GM23338 (cell line): ENCODE data around the gene SH3GL2. TPM values are rescaled to one million over a fixed set of nuclear protein-coding genes. Genes with fewer than 3 reads are reported as not detected.

Source experiments
- ATAC-seq: fragments of 200-7000 bp; cut with Tn5 transposase; 3 replicates; pipeline ENCODE4 v1.9.1; 2020
- DNase-seq: peaks from one replicate; pipeline ENCODE4 v3.0.0-alpha.2; 2015; ENCODE audit warnings: low spot score
- H2AFZ ChIP-seq: fragments of 200-600 bp; sonication (generic); 2 replicates; pipeline ENCODE4 v1.8.0; 2016; ENCODE audit warnings: antibody characterized with exemption, mild to moderate bottlenecking, moderate library complexity
- H3F3A ChIP-seq: fragments of 200-600 bp; sonication (generic); replicated peaks from 2 replicates; pipeline ENCODE4 v1.8.0; 2017; ENCODE audit warnings: antibody characterized with exemption, mixed run types, low read depth
- H3K27ac ChIP-seq: fragments of 200-600 bp; sonication (generic); 2 replicates; pipeline ENCODE4 v1.6.1; 2016; ENCODE audit warnings: low read depth
- H3K27me3 ChIP-seq: fragments of 200-600 bp; sonication (generic); 2 replicates; pipeline ENCODE4 v1.8.0; 2016; ENCODE audit warnings: mild to moderate bottlenecking, mixed run types, moderate library complexity; ENCODE audit not compliant: insufficient read depth
- H3K36me3 ChIP-seq: fragments of 200-600 bp; sonication (generic); 2 replicates; pipeline ENCODE4 v1.8.0; 2016; ENCODE audit warnings: mild to moderate bottlenecking; ENCODE audit not compliant: insufficient read depth
- H3K4me1 ChIP-seq: fragments of 200-600 bp; sonication (generic); 2 replicates; pipeline ENCODE4 v1.8.0; 2016; ENCODE audit warnings: mild to moderate bottlenecking, moderate library complexity; ENCODE audit not compliant: insufficient read depth
- H3K4me2 ChIP-seq: fragments of 200-600 bp; sonication (generic); 2 replicates; pipeline ENCODE4 v1.7.1; 2017; ENCODE audit warnings: mixed run types
- H3K4me3 ChIP-seq: fragments of 200-600 bp; sonication (generic); 2 replicates; pipeline ENCODE4 v1.6.1; 2016; ENCODE audit warnings: mixed run types
- H3K79me2 ChIP-seq: fragments of 200-600 bp; sonication (generic); replicated peaks from 2 replicates; pipeline ENCODE4 v1.8.0; 2017; ENCODE audit warnings: mild to moderate bottlenecking; ENCODE audit not compliant: insufficient read depth
- H3K9me2 ChIP-seq: fragments of 200-600 bp; sonication (generic); 2 replicates; pipeline ENCODE4 v1.8.0; 2017; ENCODE audit not compliant: insufficient read depth
- H4K20me1 ChIP-seq: fragments of 200-600 bp; sonication (generic); replicated peaks from 2 replicates; pipeline ENCODE4 v1.8.0; 2017; ENCODE audit warnings: mild to moderate bottlenecking; ENCODE audit not compliant: insufficient read depth
- H3K27ac Mint-ChIP-seq: 2 replicates; pipeline ENCODE4 v1.8.0; 2020; ENCODE audit warnings: inconsistent platforms, mild to moderate bottlenecking, moderate library complexity, mixed read lengths
- H3K27me3 Mint-ChIP-seq: 3 replicates; pipeline ENCODE4 v1.8.0; 2022; ENCODE audit warnings: low read depth, mild to moderate bottlenecking, moderate library complexity, mixed read lengths, inconsistent platforms; ENCODE audit not compliant: insufficient read depth, poor library complexity
- H3K36me3 Mint-ChIP-seq: 3 replicates; pipeline ENCODE4 v1.8.0; 2021; ENCODE audit warnings: low read depth, mild to moderate bottlenecking, inconsistent platforms, moderate library complexity, mixed read lengths
- H3K4me1 Mint-ChIP-seq: 3 replicates; pipeline ENCODE4 v1.8.0; 2020; ENCODE audit warnings: mild to moderate bottlenecking, inconsistent platforms, mixed read lengths
- H3K4me3 Mint-ChIP-seq: 3 replicates; pipeline ENCODE4 v1.8.0; 2021; ENCODE audit warnings: moderate library complexity, mild to moderate bottlenecking, inconsistent platforms, mixed read lengths
- H3K9me3 Mint-ChIP-seq: 3 replicates; pipeline ENCODE4 v1.8.0; 2020; ENCODE audit warnings: moderate library complexity, mild to moderate bottlenecking, inconsistent platforms, mixed read lengths
- CREB1 ChIP-seq: fragments of 250-450 bp; sonication (Bioruptor Pico); IDR thresholded peaks from 2 replicates; pipeline ENCODE4 v1.5.0; 2020; ENCODE audit warnings: low read depth, mild to moderate bottlenecking, moderate library complexity
- EZH2 ChIP-seq: fragments of 200-600 bp; sonication (generic); IDR thresholded peaks from one replicate; pipeline ENCODE4 v1.8.0; 2017; ENCODE audit warnings: antibody characterized with exemption, mild to moderate bottlenecking, low read depth; ENCODE audit not compliant: unreplicated experiment
- EZH2phosphoT487 ChIP-seq: fragments of 200-600 bp; sonication (generic); IDR thresholded peaks from one replicate; pipeline ENCODE4 v1.8.1; 2018; ENCODE audit warnings: antibody characterized with exemption; ENCODE audit not compliant: unreplicated experiment
- JUNB ChIP-seq: IDR thresholded peaks from one replicate; pipeline ENCODE4 v1.6.1; 2016; ENCODE audit warnings: antibody characterized with exemption; ENCODE audit not compliant: unreplicated experiment
- NANOG ChIP-seq: IDR thresholded peaks from 2 replicates; pipeline ENCODE4 v1.6.1; 2016; ENCODE audit warnings: antibody characterized with exemption, borderline replicate concordance
- POLR2AphosphoS5 ChIP-seq: IDR thresholded peaks from 2 replicates; pipeline ENCODE4 v1.6.1; 2016; ENCODE audit warnings: antibody characterized with exemption, low read depth
- STAT1 ChIP-seq: IDR thresholded peaks from one replicate; pipeline ENCODE4 v1.6.1; 2016; ENCODE audit warnings: antibody characterized with exemption; ENCODE audit not compliant: unreplicated experiment
- ZNF114 ChIP-seq: fragments of 250-450 bp; sonication (Bioruptor Pico); IDR thresholded peaks from 2 replicates; pipeline ENCODE4 v1.5.0; 2020; ENCODE audit warnings: mild to moderate bottlenecking, moderate library complexity
- ZNF331 ChIP-seq: fragments of 250-450 bp; sonication (Bioruptor Pico); IDR thresholded peaks from 2 replicates; pipeline ENCODE4 v1.5.0; 2020; ENCODE audit warnings: low read depth, mild to moderate bottlenecking, moderate library complexity
- polyA plus RNA-seq: library from polyadenylated mRNA; unstranded; fragments of >200 nt; fragmentation: Nextera tagmentation; extraction: Ambion mirVana; gene quantifications from 2 replicates; pipeline ENCODE4 v1.2.1, GENCODE V29; 2016
- total RNA-seq: library from RNA; depleted of rRNA; stranded (reverse); fragments of >200 nt; shearing (Covaris generic); gene quantifications from 2 replicates; pipeline ENCODE4 v1.2.3, GENCODE V29; 2014
- TF ChIP-seq, protein P1 (sequence below), 2 experiments: fragments of 200-600 bp in 1 of 2; sonication (generic) in 1 of 2; conservative IDR thresholded peaks; 2 replicates each; pipeline versions ENCODE4 v1.5.1 to v1.6.1; 2016 to 2017; ENCODE audit warnings: antibody characterized with exemption in 2 of 2, low read depth in 2 of 2, mild to moderate bottlenecking in 2 of 2, moderate library complexity in 1 of 2
- TF ChIP-seq, protein P2 (sequence below): fragments of 250-450 bp; sonication (Bioruptor Pico); IDR thresholded peaks from 2 replicates; pipeline ENCODE4 v1.5.0; 2020; ENCODE audit warnings: mild to moderate bottlenecking, moderate library complexity
- TF ChIP-seq, protein P3 (sequence below): IDR thresholded peaks from 2 replicates; pipeline ENCODE4 v1.6.1; 2016; ENCODE audit warnings: antibody characterized with exemption
- TF ChIP-seq, protein P4 (sequence below): IDR thresholded peaks from one replicate; pipeline ENCODE4 v1.6.1; 2018; ENCODE audit warnings: antibody characterized with exemption; ENCODE audit not compliant: unreplicated experiment

The SH3GL2 gene
- total and polyA plus RNA-seq, 2 experiments from 2014 or later: 5.9 to 8.6 TPM

DNA sequence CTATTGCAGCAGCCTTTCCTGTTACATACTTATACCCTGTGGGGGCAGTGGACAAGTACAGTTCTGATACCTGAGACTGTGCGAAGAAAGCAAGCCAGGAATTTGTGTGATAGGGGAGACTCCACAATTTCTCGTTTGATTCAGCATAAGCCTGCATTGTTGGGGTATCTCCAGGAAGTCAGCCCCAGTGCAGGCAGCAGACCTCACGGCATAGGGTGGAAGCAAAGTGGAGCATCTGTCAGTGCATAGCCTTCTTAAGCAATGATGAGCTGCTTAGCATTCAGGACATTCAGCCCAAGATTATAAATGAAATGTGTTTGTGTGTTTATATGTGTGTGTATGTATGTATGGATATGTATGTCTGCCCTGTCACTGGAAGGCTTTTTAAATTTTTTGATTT is 157.0 kb downstream of the SH3GL2 start:
- ATAC-seq (no peak), DNase-seq (no peak)
- Histone ChIP-seq H3K36me3 (no peaks in the 10 kb centered on the region), H3K4me1 (no peaks in the 10 kb centered on the region), H3K27ac (no peak overlapping the region), H3K27me3 (no peaks in the 10 kb centered on the region), H3K9me2 (no peaks in the 10 kb centered on the region), H2AFZ (no peak overlapping the region), H3K4me3 (no peak overlapping the region), H4K20me1 (no peaks in the 10 kb centered on the region), H3K79me2 (no peaks in the 10 kb centered on the region), H3F3A (no peaks in the 10 kb centered on the region), H3K4me2 (no peak overlapping the region)
- Mint-ChIP-seq H3K4me3 (no peak overlapping the region), H3K4me1 (peaks cover 3% of the 10 kb centered on the region; the same call in 2 of the 3 replicates), H3K36me3 (no peaks in the 10 kb centered on the region), H3K27me3 (no peaks in the 10 kb centered on the region), H3K9me3 (no peaks in the 10 kb centered on the region), H3K27ac (no peak overlapping the region)
- TF ChIP-seq CREB1 (CRISPR knock-in tag) (no peak), EZH2phosphoT487 (no peak), STAT1 (no peak), POLR2AphosphoS5 (no peak), EZH2 (no peak), ZNF114 (no peak), ZNF331 (CRISPR knock-in tag) (no peak), JUNB (no peak), NANOG (no peak)
- TF ChIP-seq, protein P1, sequence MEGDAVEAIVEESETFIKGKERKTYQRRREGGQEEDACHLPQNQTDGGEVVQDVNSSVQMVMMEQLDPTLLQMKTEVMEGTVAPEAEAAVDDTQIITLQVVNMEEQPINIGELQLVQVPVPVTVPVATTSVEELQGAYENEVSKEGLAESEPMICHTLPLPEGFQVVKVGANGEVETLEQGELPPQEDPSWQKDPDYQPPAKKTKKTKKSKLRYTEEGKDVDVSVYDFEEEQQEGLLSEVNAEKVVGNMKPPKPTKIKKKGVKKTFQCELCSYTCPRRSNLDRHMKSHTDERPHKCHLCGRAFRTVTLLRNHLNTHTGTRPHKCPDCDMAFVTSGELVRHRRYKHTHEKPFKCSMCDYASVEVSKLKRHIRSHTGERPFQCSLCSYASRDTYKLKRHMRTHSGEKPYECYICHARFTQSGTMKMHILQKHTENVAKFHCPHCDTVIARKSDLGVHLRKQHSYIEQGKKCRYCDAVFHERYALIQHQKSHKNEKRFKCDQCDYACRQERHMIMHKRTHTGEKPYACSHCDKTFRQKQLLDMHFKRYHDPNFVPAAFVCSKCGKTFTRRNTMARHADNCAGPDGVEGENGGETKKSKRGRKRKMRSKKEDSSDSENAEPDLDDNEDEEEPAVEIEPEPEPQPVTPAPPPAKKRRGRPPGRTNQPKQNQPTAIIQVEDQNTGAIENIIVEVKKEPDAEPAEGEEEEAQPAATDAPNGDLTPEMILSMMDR (conservative IDR thresholded peaks at IDR 0.05; ENCODE audit: low read depth in 2 of 2): no peak
- TF ChIP-seq, protein P2, sequence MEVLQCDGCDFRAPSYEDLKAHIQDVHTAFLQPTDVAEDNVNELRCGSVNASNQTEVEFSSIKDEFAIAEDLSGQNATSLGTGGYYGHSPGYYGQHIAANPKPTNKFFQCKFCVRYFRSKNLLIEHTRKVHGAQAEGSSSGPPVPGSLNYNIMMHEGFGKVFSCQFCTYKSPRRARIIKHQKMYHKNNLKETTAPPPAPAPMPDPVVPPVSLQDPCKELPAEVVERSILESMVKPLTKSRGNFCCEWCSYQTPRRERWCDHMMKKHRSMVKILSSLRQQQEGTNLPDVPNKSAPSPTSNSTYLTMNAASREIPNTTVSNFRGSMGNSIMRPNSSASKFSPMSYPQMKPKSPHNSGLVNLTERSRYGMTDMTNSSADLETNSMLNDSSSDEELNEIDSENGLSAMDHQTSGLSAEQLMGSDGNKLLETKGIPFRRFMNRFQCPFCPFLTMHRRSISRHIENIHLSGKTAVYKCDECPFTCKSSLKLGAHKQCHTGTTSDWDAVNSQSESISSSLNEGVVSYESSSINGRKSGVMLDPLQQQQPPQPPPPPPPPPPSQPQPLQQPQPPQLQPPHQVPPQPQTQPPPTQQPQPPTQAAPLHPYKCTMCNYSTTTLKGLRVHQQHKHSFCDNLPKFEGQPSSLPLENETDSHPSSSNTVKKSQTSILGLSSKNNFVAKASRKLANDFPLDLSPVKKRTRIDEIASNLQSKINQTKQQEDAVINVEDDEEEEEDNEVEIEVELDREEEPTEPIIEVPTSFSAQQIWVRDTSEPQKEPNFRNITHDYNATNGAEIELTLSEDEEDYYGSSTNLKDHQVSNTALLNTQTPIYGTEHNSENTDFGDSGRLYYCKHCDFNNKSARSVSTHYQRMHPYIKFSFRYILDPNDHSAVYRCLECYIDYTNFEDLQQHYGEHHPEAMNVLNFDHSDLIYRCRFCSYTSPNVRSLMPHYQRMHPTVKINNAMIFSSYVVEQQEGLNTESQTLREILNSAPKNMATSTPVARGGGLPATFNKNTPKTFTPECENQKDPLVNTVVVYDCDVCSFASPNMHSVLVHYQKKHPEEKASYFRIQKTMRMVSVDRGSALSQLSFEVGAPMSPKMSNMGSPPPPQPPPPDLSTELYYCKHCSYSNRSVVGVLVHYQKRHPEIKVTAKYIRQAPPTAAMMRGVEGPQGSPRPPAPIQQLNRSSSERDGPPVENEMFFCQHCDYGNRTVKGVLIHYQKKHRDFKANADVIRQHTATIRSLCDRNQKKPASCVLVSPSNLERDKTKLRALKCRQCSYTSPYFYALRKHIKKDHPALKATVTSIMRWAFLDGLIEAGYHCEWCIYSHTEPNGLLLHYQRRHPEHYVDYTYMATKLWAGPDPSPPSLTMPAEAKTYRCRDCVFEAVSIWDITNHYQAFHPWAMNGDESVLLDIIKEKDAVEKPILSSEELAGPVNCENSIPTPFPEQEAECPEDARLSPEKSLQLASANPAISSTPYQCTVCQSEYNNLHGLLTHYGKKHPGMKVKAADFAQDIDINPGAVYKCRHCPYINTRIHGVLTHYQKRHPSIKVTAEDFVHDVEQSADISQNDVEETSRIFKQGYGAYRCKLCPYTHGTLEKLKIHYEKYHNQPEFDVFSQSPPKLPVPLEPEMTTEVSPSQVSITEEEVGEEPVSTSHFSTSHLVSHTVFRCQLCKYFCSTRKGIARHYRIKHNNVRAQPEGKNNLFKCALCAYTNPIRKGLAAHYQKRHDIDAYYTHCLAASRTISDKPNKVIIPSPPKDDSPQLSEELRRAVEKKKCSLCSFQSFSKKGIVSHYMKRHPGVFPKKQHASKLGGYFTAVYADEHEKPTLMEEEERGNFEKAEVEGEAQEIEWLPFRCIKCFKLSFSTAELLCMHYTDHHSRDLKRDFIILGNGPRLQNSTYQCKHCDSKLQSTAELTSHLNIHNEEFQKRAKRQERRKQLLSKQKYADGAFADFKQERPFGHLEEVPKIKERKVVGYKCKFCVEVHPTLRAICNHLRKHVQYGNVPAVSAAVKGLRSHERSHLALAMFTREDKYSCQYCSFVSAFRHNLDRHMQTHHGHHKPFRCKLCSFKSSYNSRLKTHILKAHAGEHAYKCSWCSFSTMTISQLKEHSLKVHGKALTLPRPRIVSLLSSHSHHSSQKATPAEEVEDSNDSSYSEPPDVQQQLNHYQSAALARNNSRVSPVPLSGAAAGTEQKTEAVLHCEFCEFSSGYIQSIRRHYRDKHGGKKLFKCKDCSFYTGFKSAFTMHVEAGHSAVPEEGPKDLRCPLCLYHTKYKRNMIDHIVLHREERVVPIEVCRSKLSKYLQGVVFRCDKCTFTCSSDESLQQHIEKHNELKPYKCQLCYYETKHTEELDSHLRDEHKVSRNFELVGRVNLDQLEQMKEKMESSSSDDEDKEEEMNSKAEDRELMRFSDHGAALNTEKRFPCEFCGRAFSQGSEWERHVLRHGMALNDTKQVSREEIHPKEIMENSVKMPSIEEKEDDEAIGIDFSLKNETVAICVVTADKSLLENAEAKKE (CRISPR knock-in tag): no peak
- TF ChIP-seq, protein P3, sequence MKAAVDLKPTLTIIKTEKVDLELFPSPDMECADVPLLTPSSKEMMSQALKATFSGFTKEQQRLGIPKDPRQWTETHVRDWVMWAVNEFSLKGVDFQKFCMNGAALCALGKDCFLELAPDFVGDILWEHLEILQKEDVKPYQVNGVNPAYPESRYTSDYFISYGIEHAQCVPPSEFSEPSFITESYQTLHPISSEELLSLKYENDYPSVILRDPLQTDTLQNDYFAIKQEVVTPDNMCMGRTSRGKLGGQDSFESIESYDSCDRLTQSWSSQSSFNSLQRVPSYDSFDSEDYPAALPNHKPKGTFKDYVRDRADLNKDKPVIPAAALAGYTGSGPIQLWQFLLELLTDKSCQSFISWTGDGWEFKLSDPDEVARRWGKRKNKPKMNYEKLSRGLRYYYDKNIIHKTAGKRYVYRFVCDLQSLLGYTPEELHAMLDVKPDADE: no peak
- TF ChIP-seq, protein P4, sequence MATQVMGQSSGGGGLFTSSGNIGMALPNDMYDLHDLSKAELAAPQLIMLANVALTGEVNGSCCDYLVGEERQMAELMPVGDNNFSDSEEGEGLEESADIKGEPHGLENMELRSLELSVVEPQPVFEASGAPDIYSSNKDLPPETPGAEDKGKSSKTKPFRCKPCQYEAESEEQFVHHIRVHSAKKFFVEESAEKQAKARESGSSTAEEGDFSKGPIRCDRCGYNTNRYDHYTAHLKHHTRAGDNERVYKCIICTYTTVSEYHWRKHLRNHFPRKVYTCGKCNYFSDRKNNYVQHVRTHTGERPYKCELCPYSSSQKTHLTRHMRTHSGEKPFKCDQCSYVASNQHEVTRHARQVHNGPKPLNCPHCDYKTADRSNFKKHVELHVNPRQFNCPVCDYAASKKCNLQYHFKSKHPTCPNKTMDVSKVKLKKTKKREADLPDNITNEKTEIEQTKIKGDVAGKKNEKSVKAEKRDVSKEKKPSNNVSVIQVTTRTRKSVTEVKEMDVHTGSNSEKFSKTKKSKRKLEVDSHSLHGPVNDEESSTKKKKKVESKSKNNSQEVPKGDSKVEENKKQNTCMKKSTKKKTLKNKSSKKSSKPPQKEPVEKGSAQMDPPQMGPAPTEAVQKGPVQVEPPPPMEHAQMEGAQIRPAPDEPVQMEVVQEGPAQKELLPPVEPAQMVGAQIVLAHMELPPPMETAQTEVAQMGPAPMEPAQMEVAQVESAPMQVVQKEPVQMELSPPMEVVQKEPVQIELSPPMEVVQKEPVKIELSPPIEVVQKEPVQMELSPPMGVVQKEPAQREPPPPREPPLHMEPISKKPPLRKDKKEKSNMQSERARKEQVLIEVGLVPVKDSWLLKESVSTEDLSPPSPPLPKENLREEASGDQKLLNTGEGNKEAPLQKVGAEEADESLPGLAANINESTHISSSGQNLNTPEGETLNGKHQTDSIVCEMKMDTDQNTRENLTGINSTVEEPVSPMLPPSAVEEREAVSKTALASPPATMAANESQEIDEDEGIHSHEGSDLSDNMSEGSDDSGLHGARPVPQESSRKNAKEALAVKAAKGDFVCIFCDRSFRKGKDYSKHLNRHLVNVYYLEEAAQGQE: no peak
